H9 (cell line): ENCODE results near the gene KMT2D. TPM values are rescaled to one million over a fixed set of nuclear protein-coding genes. Genes with fewer than 3 reads are reported as not detected.

Experiments
- DNase-seq: peaks from one replicate; pipeline ENCODE4 v3.0.0-alpha.2; 2017
- H2AFZ ChIP-seq: one replicate; pipeline ENCODE4 v1.6.1; 2013; ENCODE audit warnings: mild to moderate bottlenecking, low read length, control low read depth, moderate library complexity
- H2AK5ac ChIP-seq: 2 replicates; pipeline ENCODE4 v1.6.1; 2013; ENCODE audit warnings: low read length, control low read depth, mixed read lengths; ENCODE audit not compliant: insufficient read length
- H2BK120ac ChIP-seq: one replicate; pipeline ENCODE4 v1.6.1; 2013; ENCODE audit warnings: low read depth, mild to moderate bottlenecking, low read length, control low read depth, inconsistent platforms; ENCODE audit not compliant: poor library complexity, severe bottlenecking
- H2BK12ac ChIP-seq: 2 replicates; pipeline ENCODE4 v1.6.1; 2013; ENCODE audit warnings: low read length, control low read depth, mixed read lengths, low read depth; ENCODE audit not compliant: insufficient read length
- H2BK15ac ChIP-seq: 2 replicates; pipeline ENCODE4 v1.6.1; 2013; ENCODE audit warnings: low read depth, low read length, control low read depth
- H2BK20ac ChIP-seq: one replicate; pipeline ENCODE4 v1.6.1; 2013; ENCODE audit warnings: low read depth, mild to moderate bottlenecking, low read length, control low read depth, inconsistent platforms; ENCODE audit not compliant: poor library complexity, severe bottlenecking
- H2BK5ac ChIP-seq: 2 replicates; pipeline ENCODE4 v1.6.1; 2013; ENCODE audit warnings: low read length, control low read depth, mixed read lengths; ENCODE audit not compliant: insufficient read length
- H3K14ac ChIP-seq: 2 replicates; pipeline ENCODE4 v1.6.1; 2013; ENCODE audit warnings: low read length, control low read depth; ENCODE audit not compliant: insufficient read depth
- H3K18ac ChIP-seq: 2 replicates; pipeline ENCODE4 v1.6.1; 2013; ENCODE audit warnings: low read depth, mild to moderate bottlenecking, mixed read lengths, low read length, control low read depth; ENCODE audit not compliant: insufficient read length
- H3K23ac ChIP-seq: 2 replicates; pipeline ENCODE4 v1.6.1; 2013; ENCODE audit warnings: low read length, control low read depth, mixed read lengths, low read depth; ENCODE audit not compliant: insufficient read length
- H3K23me2 ChIP-seq: 2 replicates; pipeline ENCODE4 v1.6.1; 2013; ENCODE audit warnings: low read depth, mild to moderate bottlenecking, mixed read lengths, low read length, control low read depth; ENCODE audit not compliant: insufficient read length, poor library complexity, severe bottlenecking
- H3K27ac ChIP-seq: 2 replicates; pipeline ENCODE4 v1.5.1; 2013; ENCODE audit warnings: low read length, control low read depth, mixed read lengths, low read depth; ENCODE audit not compliant: insufficient read length
- H3K27me3 ChIP-seq: 2 replicates; pipeline ENCODE4 v1.6.1; 2013; ENCODE audit warnings: low read length, control low read depth, inconsistent platforms; ENCODE audit not compliant: insufficient read depth
- H3K4ac ChIP-seq: 2 replicates; pipeline ENCODE4 v1.6.1; 2013; ENCODE audit warnings: low read depth, mild to moderate bottlenecking, control low read depth, inconsistent platforms, low read length, moderate library complexity
- H3K4me1 ChIP-seq: 2 replicates; pipeline ENCODE4 v1.6.1; 2013; ENCODE audit warnings: low read length, control low read depth, inconsistent platforms; ENCODE audit not compliant: insufficient read depth
- H3K4me2 ChIP-seq: 2 replicates; pipeline ENCODE4 v1.6.1; 2013; ENCODE audit warnings: low read length, control low read depth, mixed read lengths; ENCODE audit not compliant: insufficient read length, insufficient read depth
- H3K56ac ChIP-seq: 2 replicates; pipeline ENCODE4 v1.6.1; 2013; ENCODE audit warnings: low read depth, mild to moderate bottlenecking, mixed read lengths, low read length, control low read depth; ENCODE audit not compliant: insufficient read length
- H3K79me1 ChIP-seq: 2 replicates; pipeline ENCODE4 v1.6.1; 2013; ENCODE audit warnings: low read depth, mild to moderate bottlenecking, moderate library complexity, low read length, control low read depth, inconsistent platforms; ENCODE audit not compliant: insufficient read depth, poor library complexity, severe bottlenecking
- H3K79me2 ChIP-seq: 2 replicates; pipeline ENCODE4 v1.6.1; 2013; ENCODE audit warnings: low read length, control low read depth, inconsistent platforms; ENCODE audit not compliant: insufficient read depth
- H3K9ac ChIP-seq: 2 replicates; pipeline ENCODE4 v1.6.1; 2013; ENCODE audit warnings: low read length, control low read depth, mixed read lengths; ENCODE audit not compliant: insufficient read length; ENCODE audit errors: extremely low read depth
- H3K9me3 ChIP-seq: one replicate; pipeline ENCODE4 v1.6.1; 2013; ENCODE audit warnings: low read depth, low read length, inconsistent platforms; ENCODE audit not compliant: control insufficient read depth
- H3T11ph ChIP-seq: one replicate; pipeline ENCODE4 v1.6.1; 2013; ENCODE audit warnings: mild to moderate bottlenecking, low read length, control low read depth, inconsistent platforms
- H4K20me1 ChIP-seq: one replicate; pipeline ENCODE4 v1.6.1; 2013; ENCODE audit not compliant: control insufficient read depth, insufficient read length, insufficient read depth
- H4K5ac ChIP-seq: 2 replicates; pipeline ENCODE4 v1.6.1; 2013; ENCODE audit warnings: low read depth, mild to moderate bottlenecking, mixed read lengths, low read length, control low read depth; ENCODE audit not compliant: insufficient read length
- H4K8ac ChIP-seq: replicated peaks from 2 replicates; pipeline ENCODE4 v1.6.1; 2013; ENCODE audit warnings: low read length, control low read depth, mixed read lengths, low read depth; ENCODE audit not compliant: insufficient read length
- H4K91ac ChIP-seq: 2 replicates; pipeline ENCODE4 v1.6.1; 2013; ENCODE audit warnings: low read depth, mild to moderate bottlenecking, moderate library complexity, mixed read lengths, low read length, control low read depth; ENCODE audit not compliant: insufficient read length
- H3K27ac Mint-ChIP-seq, 3 experiments: 2 replicates in 2 of 3; 3 replicates in 1 of 3; pipeline ENCODE4 v1.8.0; 2020 to 2021; ENCODE audit warnings: mixed read lengths in 3 of 3, mild to moderate bottlenecking in 1 of 3, moderate library complexity in 1 of 3
- H3K27me3 Mint-ChIP-seq: 2 replicates; pipeline ENCODE4 v1.8.0; 2021; ENCODE audit warnings: low read depth, mild to moderate bottlenecking, moderate library complexity, mixed read lengths
- H3K36me3 Mint-ChIP-seq, 3 experiments: 2 replicates in 2 of 3; 3 replicates in 1 of 3; pipeline ENCODE4 v1.8.0; 2020 to 2021; ENCODE audit warnings: low read depth in 3 of 3, mixed read lengths in 3 of 3; ENCODE audit not compliant: insufficient read depth in 1 of 3
- H3K4me1 Mint-ChIP-seq, 2 experiments: 2 replicates each; pipeline ENCODE4 v1.8.0; 2020; ENCODE audit warnings: mixed read lengths in 2 of 2
- H3K4me3 Mint-ChIP-seq, 2 experiments: 2 replicates in 1 of 2; 3 replicates in 1 of 2; pipeline ENCODE4 v1.8.0; 2020 to 2021; ENCODE audit warnings: mild to moderate bottlenecking in 2 of 2, mixed read lengths in 2 of 2, moderate library complexity in 1 of 2
- H3K9me3 Mint-ChIP-seq, 2 experiments: 2 replicates in 1 of 2; 3 replicates in 1 of 2; pipeline ENCODE4 v1.8.0; 2020; ENCODE audit warnings: mild to moderate bottlenecking in 2 of 2, mixed read lengths in 2 of 2, moderate library complexity in 1 of 2
- WGBS: extraction: QIAGEN DNeasy Blood & Tissue Kit; methylation state at CpG from one replicate; pipeline ENCODE4 v1.1.7; 2013; ENCODE audit warnings: missing lambda C conversion rate, low lambda C conversion rate, mixed read lengths; ENCODE audit not compliant: insufficient read length; ENCODE audit errors: extremely low coverage; 5-methylcytosine and 5-hydroxymethylcytosine counted together
- total RNA-seq: library from RNA; stranded (reverse); gene quantifications from 2 replicates; pipeline ENCODE4 v1.2.1, GENCODE V29; 2021
- TF ChIP-seq, protein P1 (sequence below): fragments of 200-600 bp; sonication (generic); conservative IDR thresholded peaks from 3 replicates; pipeline ENCODE4 v1.8.0; 2021; ENCODE audit warnings: antibody characterized with exemption, mild to moderate bottlenecking

The KMT2D gene
- total RNA-seq, 1 experiment from 2014 or later = 93.7 TPM

DNA sequence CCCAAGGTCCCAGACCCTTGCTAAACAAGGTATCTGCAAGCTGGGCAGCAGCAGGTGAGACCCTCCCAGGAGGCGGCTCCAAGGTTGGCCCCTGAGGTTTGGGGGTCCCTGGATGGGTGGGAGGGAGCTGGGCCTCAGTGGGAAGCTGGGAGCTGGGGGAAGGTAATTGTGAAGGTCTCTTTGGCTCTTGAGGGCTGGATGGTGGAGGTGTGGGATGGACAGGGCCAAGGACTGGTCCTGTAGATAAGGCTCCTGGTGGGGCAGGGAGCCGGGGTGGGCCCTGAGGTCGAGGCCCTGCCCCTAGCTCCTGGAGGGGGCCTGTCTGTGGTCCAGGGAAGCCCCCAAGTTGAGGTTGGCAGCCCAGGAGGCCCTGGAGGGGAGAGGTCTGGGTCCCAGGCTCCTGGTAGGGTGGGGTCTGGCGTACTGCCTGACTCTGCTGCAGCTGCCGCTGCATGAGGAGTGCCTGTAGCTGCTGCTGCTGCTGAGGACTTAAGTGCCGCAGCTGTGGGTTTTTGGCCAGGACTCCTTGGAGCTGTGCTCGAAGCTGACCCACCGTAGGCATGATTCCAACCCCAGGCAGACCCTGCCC, 28.9 kb downstream of the KMT2D start:
- no CpG with 5 or more reads among the region's 8 CpGs for whole genome bisulfite sequencing
- no peak overlapping the region for H3K9ac ChIP-seq
- no peak overlapping the region for H2BK15ac ChIP-seq

More for the DNA sequence above, 28.9 kb downstream of the KMT2D start:
- H3K4me3 Mint-ChIP-seq = no peak overlapping the region
- H4K8ac ChIP-seq = no peak overlapping the region
- H3K23ac ChIP-seq = no peak overlapping the region
- H4K20me1 ChIP-seq = no peaks in the 10 kb centered on the region
- no peaks in the 10 kb centered on the region for H3K23me2 ChIP-seq
- no peaks in the 10 kb centered on the region for H3K27me3 Mint-ChIP-seq
- H3T11ph ChIP-seq = no peak overlapping the region
- H3K4me1 Mint-ChIP-seq = no peaks in the 10 kb centered on the region
- peaks cover 35 to 92% (median 87%) of the 10 kb centered on the region in 3 experiments; a peak in 6 of 7 replicates for H3K36me3 Mint-ChIP-seq
- no peak overlapping the region for H2BK12ac ChIP-seq
- DNase-seq = no peak
- no peak overlapping the region for H4K5ac ChIP-seq
- H3K27ac Mint-ChIP-seq = no peak overlapping the region
- H3K79me2 ChIP-seq = no peaks in the 10 kb centered on the region
- H3K9me3 Mint-ChIP-seq = no peaks in the 10 kb centered on the region
- TF ChIP-seq, protein P1, sequence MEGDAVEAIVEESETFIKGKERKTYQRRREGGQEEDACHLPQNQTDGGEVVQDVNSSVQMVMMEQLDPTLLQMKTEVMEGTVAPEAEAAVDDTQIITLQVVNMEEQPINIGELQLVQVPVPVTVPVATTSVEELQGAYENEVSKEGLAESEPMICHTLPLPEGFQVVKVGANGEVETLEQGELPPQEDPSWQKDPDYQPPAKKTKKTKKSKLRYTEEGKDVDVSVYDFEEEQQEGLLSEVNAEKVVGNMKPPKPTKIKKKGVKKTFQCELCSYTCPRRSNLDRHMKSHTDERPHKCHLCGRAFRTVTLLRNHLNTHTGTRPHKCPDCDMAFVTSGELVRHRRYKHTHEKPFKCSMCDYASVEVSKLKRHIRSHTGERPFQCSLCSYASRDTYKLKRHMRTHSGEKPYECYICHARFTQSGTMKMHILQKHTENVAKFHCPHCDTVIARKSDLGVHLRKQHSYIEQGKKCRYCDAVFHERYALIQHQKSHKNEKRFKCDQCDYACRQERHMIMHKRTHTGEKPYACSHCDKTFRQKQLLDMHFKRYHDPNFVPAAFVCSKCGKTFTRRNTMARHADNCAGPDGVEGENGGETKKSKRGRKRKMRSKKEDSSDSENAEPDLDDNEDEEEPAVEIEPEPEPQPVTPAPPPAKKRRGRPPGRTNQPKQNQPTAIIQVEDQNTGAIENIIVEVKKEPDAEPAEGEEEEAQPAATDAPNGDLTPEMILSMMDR = no peak
- no peak overlapping the region for H3K4ac ChIP-seq
- H3K56ac ChIP-seq = no peak overlapping the region
- no peaks in the 10 kb centered on the region for H3K4me1 ChIP-seq
- no peak overlapping the region for H3K18ac ChIP-seq
- H3K9me3 ChIP-seq = no peaks in the 10 kb centered on the region
- no peak overlapping the region for H2AFZ ChIP-seq
- H2BK20ac ChIP-seq = no peak overlapping the region
- no peak overlapping the region for H3K27ac ChIP-seq
- H2BK120ac ChIP-seq = no peak overlapping the region
- H2BK5ac ChIP-seq = no peak overlapping the region
- no peak overlapping the region for H3K14ac ChIP-seq
- H3K27me3 ChIP-seq = no peaks in the 10 kb centered on the region
- H3K4me2 ChIP-seq = no peak overlapping the region
- no peak overlapping the region for H4K91ac ChIP-seq
- no peaks in the 10 kb centered on the region for H3K79me1 ChIP-seq
- no peak overlapping the region for H2AK5ac ChIP-seq
